K562 (cell line): ENCODE measurements around the gene NFKBIA. TPM values are rescaled to one million over a fixed set of nuclear protein-coding genes. Genes with fewer than 3 reads are reported as not detected.

Experiments used
- BDP1 ChIP-seq: IDR thresholded peaks from 3 replicates; pipeline ENCODE4 v1.6.1; 2011; ENCODE audit not compliant: insufficient read length, insufficient read depth
- CHD2 ChIP-seq: IDR thresholded peaks from 2 replicates; pipeline ENCODE4 v1.6.1; 2011; ENCODE audit warnings: low read depth, low read length
- CREB1 ChIP-seq, 2 experiments: sonication (generic) in 1 of 2; formaldehyde crosslinking in 1 of 2; IDR thresholded peaks; 2 replicates each; pipeline versions ENCODE4 v1.6.1 to v1.8.0; 2012 to 2022; ENCODE audit warnings: inconsistent platforms in 1 of 2, mild to moderate bottlenecking in 1 of 2, missing genetic modification reagents in 1 of 2, moderate library complexity in 1 of 2
- EGR1 ChIP-seq: fragments of 450-650 bp; conservative IDR thresholded peaks from 2 replicates; pipeline ENCODE4 v1.6.1; 2017; ENCODE audit warnings: mild to moderate bottlenecking
- HDGF ChIP-seq: fragments of 450-650 bp; IDR thresholded peaks from 2 replicates; pipeline ENCODE4 v1.6.1; 2016
- ILF3 ChIP-seq: fragments of 450-650 bp; IDR thresholded peaks from 2 replicates; pipeline ENCODE4 v1.6.1; 2018; ENCODE audit warnings: antibody characterized with exemption, mild to moderate bottlenecking, moderate library complexity, borderline replicate concordance
- MIER1 ChIP-seq: fragments of 450-650 bp; IDR thresholded peaks from 2 replicates; pipeline ENCODE4 v1.6.1; 2016; ENCODE audit warnings: antibody characterized with exemption, mild to moderate bottlenecking, low read depth
- NCOA1 ChIP-seq: fragments of 450-650 bp; IDR thresholded peaks from 2 replicates; pipeline ENCODE4 v1.6.1; 2016; ENCODE audit warnings: low read depth
- PRDM10 ChIP-seq: fragments of 450-650 bp; IDR thresholded peaks from 2 replicates; pipeline ENCODE4 v1.6.1; 2018; ENCODE audit not compliant: partially characterized antibody
- RAD21 ChIP-seq, 2 experiments: fragments of 250-450 bp in 1 of 2; fragments of 450-650 bp in 1 of 2; sonication (Bioruptor Pico) in 1 of 2; formaldehyde crosslinking in 1 of 2; IDR thresholded peaks in 1 of 2; conservative IDR thresholded peaks in 1 of 2; 2 replicates each; pipeline versions ENCODE4 v1.4.0 to v1.8.0; 2020 to 2022; ENCODE audit warnings: mild to moderate bottlenecking in 2 of 2, moderate library complexity in 1 of 2
- RERE ChIP-seq: sonication (generic); formaldehyde crosslinking; IDR thresholded peaks from 2 replicates; pipeline ENCODE4 v1.8.0; 2023; ENCODE audit warnings: missing genetic modification reagents, mild to moderate bottlenecking, borderline replicate concordance
- SPI1 ChIP-seq: IDR thresholded peaks from 2 replicates; pipeline ENCODE4 v1.6.1; 2011; ENCODE audit warnings: low read depth, low read length, control low read depth, borderline replicate concordance
- TEAD1 ChIP-seq, 2 experiments: fragments of 450-650 bp in 1 of 2; sonication (generic) in 1 of 2; formaldehyde crosslinking; IDR thresholded peaks; 2 replicates each; pipeline versions ENCODE4 v1.4.0 to v1.8.0; 2020 to 2022; ENCODE audit warnings: mild to moderate bottlenecking in 2 of 2, missing genetic modification reagents in 1 of 2
- polyA plus RNA-seq, 8 experiments: library from polyadenylated mRNA; depleted of rRNA in 4 of 8; stranded (reverse) in 5 of 8; unstranded in 3 of 8; fragments of >200 nt; fragmentation: Nextera tagmentation in 2 of 8; fragmentation: Illumina TruSeq in 1 of 8; extraction: Ambion mirVana in 2 of 8; extraction: Trizol in 1 of 8; gene quantifications; 2 replicates each; pipeline versions ENCODE4 v1.2.1 to v1.2.3, GENCODE V29; 2011 to 2014; ENCODE audit warnings: inconsistent platforms in 1 of 8, missing spikeins in 1 of 8
- total RNA-seq, 7 experiments: library from RNA; depleted of rRNA in 6 of 7; stranded (reverse); fragments of >200 nt in 6 of 7; fragmentation: Illumina TruSeq in 2 of 7; extraction: Trizol in 2 of 7; gene quantifications; 2 replicates each; pipeline versions ENCODE4 v1.2.1 to v1.2.3, GENCODE V29; 2011 to 2021; ENCODE audit warnings: low replicate concordance in 1 of 7

NFKBIA gene
- total and polyA plus RNA-seq, 9 of the 15 experiments (the other 6 are each of a cell fraction or from before 2014, with no cell fraction given), result 6.9 to 31.8 (median 18.2) TPM

GRCh38 chr14:35404449-35405303 is at the start of gene NFKBIA (continued):
- peak; percentile 25 for TF ChIP-seq PRDM10
- peak; percentile 85 for TF ChIP-seq SPI1
- 0 out of 2 replicates have a peak, but pooled peaks have one; percentile 19 for TF ChIP-seq CREB1 (IDR thresholded peaks at IDR 0.05)
- TF ChIP-seq CREB1 (CRISPR knock-in tag; IDR thresholded peaks at IDR 0.05), result no peak
- TF ChIP-seq RAD21 (CRISPR knock-in tag; conservative IDR thresholded peaks at IDR 0.05 in 1 of 2, IDR thresholded peaks at IDR 0.05 in 1 of 2), result peak; percentile 49 to 53; a peak in 3 of 4 replicates
- peak; percentile 85; the same call in 1 of the 2 replicates for TF ChIP-seq ILF3
- no peak for TF ChIP-seq EGR1
- TF ChIP-seq TEAD1 (CRISPR knock-in tag; IDR thresholded peaks at IDR 0.05), result peak in 1 of 2 experiments; percentile 23; a peak in 1 of 4 replicates
- no peak for TF ChIP-seq RERE (CRISPR knock-in tag)
- TF ChIP-seq HDGF, result no peak
- TF ChIP-seq NCOA1, result 0 out of 2 replicates have a peak, but pooled peaks have one; percentile 13
- no peak for TF ChIP-seq BDP1
- no peak for TF ChIP-seq CHD2
- TF ChIP-seq MIER1, result peak; percentile 28; the same call in 1 of the 2 replicates
